Thyroid gland (tissue), 4 donors: ENCODE measurements around the gene ALG5.

Experiments used
- CTCF ChIP-seq, 6 experiments: fragments of 200-600 bp in 3 of 6; fragments of 450-650 bp in 3 of 6; sonication (generic) in 3 of 6; IDR thresholded peaks; one replicate each; pipeline ENCODE4 v1.5.1; 2016 to 2019; ENCODE audit warnings: antibody characterized with exemption in 6 of 6, mild to moderate bottlenecking in 2 of 6, inconsistent platforms in 1 of 6, moderate library complexity in 1 of 6
- POLR2A ChIP-seq, 2 donors: fragments of 450-650 bp; IDR thresholded peaks; one replicate each; pipeline ENCODE4 v1.6.1; 2017; ENCODE audit warnings: antibody characterized with exemption in 2 of 2, mild to moderate bottlenecking in 2 of 2, moderate library complexity in 1 of 2

GRCh38 chr13:36954542-36954941 is 44.6 kb downstream of the ALG5 start:
- TF ChIP-seq CTCF (IDR thresholded peaks at IDR 0.05) (no peak), POLR2A (IDR thresholded peaks at IDR 0.05) (no peak)
